ENCODE data around the gene SPATA25.

The SPATA25 gene

DNA sequence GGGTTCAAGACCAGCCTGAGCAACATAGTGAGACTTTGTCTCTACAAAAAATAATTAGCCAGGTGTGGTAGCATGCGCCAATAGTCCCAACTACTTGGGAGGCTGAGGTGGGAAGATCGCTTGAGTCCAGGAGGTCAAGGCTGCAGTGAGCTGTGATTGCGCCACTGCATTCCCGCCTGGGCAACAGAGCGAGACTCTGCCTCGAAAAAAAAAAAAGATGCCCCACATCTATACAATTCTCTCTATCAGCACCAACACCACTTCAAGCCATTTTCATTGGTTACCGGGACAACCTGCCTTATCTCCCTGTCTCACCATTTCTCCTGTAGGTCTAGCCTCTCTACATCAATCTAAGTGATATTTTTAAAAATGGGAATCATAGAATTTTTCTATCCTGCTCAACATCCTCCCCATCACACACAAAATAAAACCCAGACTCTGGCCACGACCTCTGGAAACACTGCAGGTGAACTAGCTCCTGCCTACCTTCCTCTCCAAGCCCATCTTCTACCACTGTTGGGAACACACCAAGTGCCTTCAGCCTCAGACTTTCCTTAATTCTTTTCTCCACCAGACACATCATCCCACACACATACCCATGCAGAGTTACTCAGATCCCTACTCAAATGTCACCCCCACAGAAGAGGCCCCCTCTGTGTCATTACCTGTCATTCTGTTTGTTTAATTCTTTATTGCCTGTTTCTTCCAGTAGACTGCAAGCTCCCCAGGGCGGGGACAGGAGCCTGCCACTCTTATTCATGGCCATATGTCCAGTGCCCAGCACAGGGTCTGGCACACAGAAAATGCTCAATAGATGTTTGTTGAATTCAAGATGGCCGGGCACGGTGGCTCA is 34.1 kb upstream of the SPATA25 start:
- H3K27me3 Mint-ChIP-seq, result peaks cover 47% of the 10 kb centered on the region
- DNase-seq (ENCODE audit: low spot score in 2 of 2) (no peak), ATAC-seq (replicated peaks; ENCODE audit: extremely low read depth, poor library complexity, severe bottlenecking) (no peak)
- no peaks in the 10 kb centered on the region for H3K9me3 Mint-ChIP-seq
- H3K36me3 Mint-ChIP-seq (ENCODE audit: insufficient read depth), result peaks cover 2% of the 10 kb centered on the region
- no peaks in the 10 kb centered on the region for H3K4me1 Mint-ChIP-seq
- no peak overlapping the region for H3K4me3 Mint-ChIP-seq
- no peak overlapping the region for H3K27ac Mint-ChIP-seq (ENCODE audit: low read depth)

DNA sequence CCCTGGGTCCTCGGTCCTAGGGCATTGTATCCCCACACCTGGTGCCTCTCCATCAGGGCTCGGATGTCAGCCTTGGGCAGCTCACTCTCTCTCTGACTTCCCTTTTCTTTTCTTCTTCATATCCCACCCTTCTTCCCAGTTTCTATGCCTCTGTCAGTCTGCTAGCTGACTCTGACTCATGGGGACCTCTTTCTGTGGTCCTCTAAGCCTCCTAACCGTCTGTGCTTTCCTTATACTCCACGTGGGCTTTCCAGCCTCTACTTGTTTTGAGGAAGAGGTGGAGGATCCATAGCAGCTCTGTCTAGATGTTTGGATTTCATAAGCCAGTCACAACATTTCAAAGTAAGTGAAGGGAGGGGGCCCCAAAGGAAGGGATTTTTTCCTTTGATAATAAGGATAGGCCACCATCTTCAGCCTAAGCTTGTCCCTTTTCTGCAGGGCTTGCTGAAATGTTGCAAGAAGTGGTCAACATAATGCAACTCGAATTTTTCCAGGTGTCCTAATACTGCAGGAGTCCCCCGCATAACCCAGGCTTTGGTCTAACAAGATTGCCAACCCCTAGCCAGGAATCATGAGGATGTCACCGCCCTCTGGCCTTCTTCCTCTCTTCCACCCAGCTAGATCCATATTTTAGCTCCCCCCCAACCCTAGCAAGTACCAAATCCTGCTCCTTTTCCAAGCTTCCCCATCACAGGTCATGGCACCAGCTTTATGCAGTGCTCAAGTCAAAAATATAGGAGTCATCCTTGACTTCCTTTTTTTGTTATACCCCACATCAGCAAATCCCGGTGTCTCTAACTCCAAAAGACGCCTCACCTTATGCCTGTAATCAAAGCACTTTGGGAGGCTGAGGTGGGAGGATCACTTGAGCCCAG is 33.3 kb upstream of the SPATA25 start:
- H3K9me3 Mint-ChIP-seq, result no peaks in the 10 kb centered on the region
- peaks cover 56% of the 10 kb centered on the region for H3K27me3 Mint-ChIP-seq
- H3K27ac Mint-ChIP-seq (ENCODE audit: low read depth), result no peak overlapping the region
- ATAC-seq (replicated peaks; ENCODE audit: extremely low read depth, poor library complexity, severe bottlenecking) (no peak), DNase-seq (ENCODE audit: low spot score in 2 of 2) (no peak)
- no peaks in the 10 kb centered on the region for H3K4me1 Mint-ChIP-seq
- H3K36me3 Mint-ChIP-seq (ENCODE audit: insufficient read depth), result peaks cover 2% of the 10 kb centered on the region
- H3K4me3 Mint-ChIP-seq, result no peak overlapping the region

DNA sequence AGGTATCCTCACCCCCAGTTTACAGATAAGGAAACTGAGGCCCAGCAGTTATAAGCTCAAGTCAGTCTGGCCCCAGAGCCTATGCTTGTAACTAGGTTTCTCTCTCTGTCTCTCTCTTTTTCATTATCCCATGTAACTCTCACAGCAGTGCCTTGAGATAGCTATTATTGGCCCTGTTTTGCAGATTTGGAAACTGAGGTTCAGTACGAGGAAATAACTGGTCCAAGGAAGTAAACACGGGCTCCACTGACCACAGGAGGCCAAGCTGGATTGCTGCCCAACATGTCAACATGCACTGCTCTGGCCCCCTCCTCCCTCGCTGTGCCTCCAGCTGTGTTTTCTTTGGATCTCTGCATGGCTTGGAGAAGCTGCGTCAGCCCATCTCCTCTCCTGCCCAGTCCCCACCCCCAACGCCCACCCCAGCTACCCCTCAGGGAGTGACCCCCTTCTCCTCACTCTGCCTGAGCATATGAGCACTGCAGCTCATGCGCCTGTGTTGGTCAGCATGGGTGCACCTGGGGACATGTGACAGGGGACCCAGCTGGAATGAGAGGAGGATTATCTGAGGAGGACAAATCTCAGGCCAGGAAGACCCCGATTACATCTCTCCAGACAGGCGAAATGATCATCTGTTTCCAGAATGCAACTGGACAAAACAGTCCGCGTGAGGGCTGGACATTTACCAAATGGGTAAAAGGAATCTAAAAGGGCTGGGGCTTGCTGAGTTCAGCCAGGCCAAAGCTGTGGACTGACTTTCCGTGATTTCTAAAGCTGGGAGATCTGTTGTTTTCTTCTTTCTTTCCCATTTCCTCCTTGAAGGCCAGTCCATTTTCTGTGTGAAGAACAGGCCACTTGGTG is 32.3 kb upstream of the SPATA25 start:
- Mint-ChIP-seq H3K9me3 (no peaks in the 10 kb centered on the region), H3K27me3 (peaks cover 61% of the 10 kb centered on the region), H3K36me3 (ENCODE audit: insufficient read depth) (peaks cover 2% of the 10 kb centered on the region), H3K27ac (ENCODE audit: low read depth) (no peak overlapping the region), H3K4me1 (no peaks in the 10 kb centered on the region), H3K4me3 (no peak overlapping the region)
- ATAC-seq (replicated peaks; ENCODE audit: extremely low read depth, poor library complexity, severe bottlenecking) (no peak), DNase-seq (ENCODE audit: low spot score in 2 of 2) (no peak)

DNA sequence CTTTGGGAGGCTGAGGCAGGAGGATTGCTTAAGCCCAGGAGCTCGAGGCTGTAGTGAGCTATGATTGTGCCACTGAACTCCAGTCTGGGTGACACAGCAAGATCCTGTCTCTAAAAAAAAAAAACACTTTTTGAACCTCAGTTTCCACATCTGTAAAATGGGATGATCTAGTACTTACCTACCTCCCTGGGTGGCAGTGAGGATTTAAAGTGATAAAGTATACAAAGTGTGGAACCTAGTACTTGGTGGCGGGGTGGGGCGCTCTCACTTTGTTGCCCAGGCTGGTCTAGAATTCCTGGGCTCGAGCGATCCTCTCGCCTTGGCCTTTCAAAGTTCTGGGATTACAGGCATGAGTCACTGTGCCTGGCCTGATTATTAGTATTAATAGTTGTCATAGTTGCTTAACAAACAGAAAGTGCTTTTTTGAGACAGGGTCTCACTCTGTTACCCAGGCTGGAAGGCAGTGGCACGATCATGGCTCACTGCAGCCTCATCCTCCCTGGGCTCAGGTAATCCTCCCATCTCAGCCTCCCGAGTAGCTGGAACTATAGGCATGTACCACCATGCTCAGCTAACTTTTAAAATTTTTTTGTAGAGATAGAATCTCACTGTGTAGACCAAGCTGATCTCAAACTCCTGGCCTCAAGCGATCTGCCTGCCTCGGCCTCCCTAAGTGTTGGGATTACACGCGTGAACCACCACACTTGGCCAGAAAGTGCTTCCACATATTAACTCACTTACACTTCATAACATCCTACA is 31.5 kb upstream of the SPATA25 start:
- ATAC-seq (replicated peaks; ENCODE audit: extremely low read depth, poor library complexity, severe bottlenecking), result no peak
- peaks cover 68% of the 10 kb centered on the region for H3K27me3 Mint-ChIP-seq

DNA sequence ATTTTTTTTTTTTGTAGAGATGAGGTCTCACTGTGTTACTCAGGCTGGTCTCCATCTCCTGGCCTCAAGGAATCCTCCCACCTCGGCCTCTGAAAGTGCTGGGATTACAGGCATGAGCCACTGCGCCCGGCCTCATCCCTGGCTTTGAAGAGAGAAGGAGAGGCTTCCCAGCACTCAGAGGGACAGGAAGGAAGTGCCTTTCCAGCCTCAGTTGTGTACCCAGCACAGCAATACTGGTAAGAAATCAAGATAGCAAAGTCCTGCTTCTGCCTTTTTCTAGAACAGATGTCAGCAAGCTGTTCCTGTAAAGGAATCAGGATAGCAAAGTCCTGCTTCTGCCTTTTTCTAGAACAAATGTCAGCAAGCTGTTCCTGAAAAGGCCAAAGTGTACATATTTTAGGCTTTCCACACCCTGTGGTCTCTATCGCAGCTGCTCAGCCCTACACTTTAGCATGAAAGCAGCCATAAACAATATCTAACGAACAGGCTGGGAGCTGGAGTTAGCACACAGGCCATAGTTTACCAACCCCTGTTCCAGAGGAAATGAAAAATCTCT is 30.8 kb upstream of the SPATA25 start:
- Mint-ChIP-seq H3K9me3 (no peaks in the 10 kb centered on the region), H3K4me1 (no peaks in the 10 kb centered on the region), H3K4me3 (no peak overlapping the region), H3K27me3 (peaks cover 68% of the 10 kb centered on the region), H3K36me3 (ENCODE audit: insufficient read depth) (peaks cover 5% of the 10 kb centered on the region), H3K27ac (ENCODE audit: low read depth) (no peak overlapping the region)
- ATAC-seq (replicated peaks; ENCODE audit: extremely low read depth, poor library complexity, severe bottlenecking) (no peak), DNase-seq (ENCODE audit: low spot score in 2 of 2) (no peak)

More for the DNA sequence above, 31.5 kb upstream of the SPATA25 start:
- no peak overlapping the region for H3K27ac Mint-ChIP-seq (ENCODE audit: low read depth)
- H3K9me3 Mint-ChIP-seq, result no peaks in the 10 kb centered on the region
- no peak overlapping the region for H3K4me3 Mint-ChIP-seq
- H3K36me3 Mint-ChIP-seq (ENCODE audit: insufficient read depth), result peaks cover 5% of the 10 kb centered on the region
- DNase-seq (ENCODE audit: low spot score in 2 of 2), result no peak
- H3K4me1 Mint-ChIP-seq, result no peaks in the 10 kb centered on the region

DNA sequence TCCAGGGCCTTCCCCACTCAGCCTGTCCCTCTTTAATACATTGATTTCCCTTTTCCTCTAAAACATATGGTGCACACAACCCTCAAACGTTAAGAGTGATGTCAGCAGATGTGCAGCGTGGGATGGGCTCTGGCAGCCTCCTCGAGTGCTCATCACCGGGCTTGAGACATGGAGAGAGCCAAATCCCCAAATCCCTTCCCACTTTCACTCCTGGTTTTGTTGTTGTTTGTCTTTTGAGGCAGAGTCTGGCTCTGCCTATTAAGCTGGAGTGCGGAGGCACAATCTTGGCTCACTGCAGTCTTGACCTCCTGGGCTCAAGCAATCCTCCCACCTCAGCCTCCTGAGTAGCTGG is 30.3 kb upstream of the SPATA25 start:
- H3K9me3 Mint-ChIP-seq, result no peaks in the 10 kb centered on the region

DNA sequence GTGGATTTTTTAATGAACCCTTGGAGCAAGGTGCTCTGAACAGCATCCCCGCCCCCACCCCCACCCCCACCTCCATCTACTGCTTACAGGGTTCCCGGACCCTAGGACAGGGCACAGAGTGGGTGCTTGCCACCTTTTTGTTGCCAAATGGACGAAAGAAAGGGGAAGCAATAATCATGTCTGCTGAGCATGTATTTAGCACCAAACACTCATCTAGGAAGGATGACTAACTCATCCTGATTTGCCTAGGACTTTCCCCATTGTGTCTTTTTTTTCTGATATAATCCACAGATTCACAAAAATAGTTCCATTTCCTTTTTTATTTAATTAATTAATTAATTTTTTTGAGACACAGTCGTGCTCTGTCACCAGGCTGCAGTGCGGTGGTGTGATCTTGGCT is 25.7 kb upstream of the SPATA25 start:
- Mint-ChIP-seq H3K27me3 (peaks cover 36% of the 10 kb centered on the region), H3K4me3 (no peak overlapping the region), H3K36me3 (ENCODE audit: insufficient read depth) (peaks cover 4% of the 10 kb centered on the region), H3K9me3 (no peaks in the 10 kb centered on the region), H3K27ac (ENCODE audit: low read depth) (no peak overlapping the region), H3K4me1 (peaks cover 9% of the 10 kb centered on the region)
- DNase-seq (ENCODE audit: low spot score in 2 of 2) (no peak), ATAC-seq (replicated peaks; ENCODE audit: extremely low read depth, poor library complexity, severe bottlenecking) (no peak)

More for the DNA sequence above, 30.3 kb upstream of the SPATA25 start:
- ATAC-seq (replicated peaks; ENCODE audit: extremely low read depth, poor library complexity, severe bottlenecking), result no peak
- no peak for DNase-seq (ENCODE audit: low spot score in 2 of 2)
- Mint-ChIP-seq H3K4me3 (no peak overlapping the region), H3K27ac (ENCODE audit: low read depth) (no peak overlapping the region), H3K27me3 (peaks cover 68% of the 10 kb centered on the region), H3K36me3 (ENCODE audit: insufficient read depth) (peaks cover 5% of the 10 kb centered on the region), H3K4me1 (no peaks in the 10 kb centered on the region)

DNA sequence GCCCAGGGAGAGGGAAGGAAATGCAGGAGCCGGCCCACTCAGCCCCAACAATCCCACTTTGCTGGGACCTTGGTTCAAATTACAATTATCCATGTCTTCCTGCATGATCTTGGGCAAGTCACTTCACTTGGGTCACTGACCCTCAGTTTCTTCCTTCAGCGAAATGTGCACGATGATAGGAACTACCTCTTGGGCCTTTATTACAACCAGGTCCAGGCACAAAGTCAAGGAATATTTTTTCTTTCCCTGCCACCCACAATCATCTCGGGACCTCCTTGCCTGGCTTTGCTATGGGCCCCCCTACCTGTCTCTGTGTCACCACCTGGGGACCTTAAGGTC is 24.9 kb upstream of the SPATA25 start:
- Mint-ChIP-seq H3K4me3 (peak overlapping the region; percentile 66), H3K9me3 (no peaks in the 10 kb centered on the region), H3K36me3 (ENCODE audit: insufficient read depth) (peaks cover 4% of the 10 kb centered on the region), H3K4me1 (peaks cover 9% of the 10 kb centered on the region), H3K27me3 (peaks cover 28% of the 10 kb centered on the region), H3K27ac (ENCODE audit: low read depth) (no peak overlapping the region)
- DNase-seq (ENCODE audit: low spot score in 2 of 2), result no peak
- no peak for ATAC-seq (replicated peaks; ENCODE audit: extremely low read depth, poor library complexity, severe bottlenecking)

DNA sequence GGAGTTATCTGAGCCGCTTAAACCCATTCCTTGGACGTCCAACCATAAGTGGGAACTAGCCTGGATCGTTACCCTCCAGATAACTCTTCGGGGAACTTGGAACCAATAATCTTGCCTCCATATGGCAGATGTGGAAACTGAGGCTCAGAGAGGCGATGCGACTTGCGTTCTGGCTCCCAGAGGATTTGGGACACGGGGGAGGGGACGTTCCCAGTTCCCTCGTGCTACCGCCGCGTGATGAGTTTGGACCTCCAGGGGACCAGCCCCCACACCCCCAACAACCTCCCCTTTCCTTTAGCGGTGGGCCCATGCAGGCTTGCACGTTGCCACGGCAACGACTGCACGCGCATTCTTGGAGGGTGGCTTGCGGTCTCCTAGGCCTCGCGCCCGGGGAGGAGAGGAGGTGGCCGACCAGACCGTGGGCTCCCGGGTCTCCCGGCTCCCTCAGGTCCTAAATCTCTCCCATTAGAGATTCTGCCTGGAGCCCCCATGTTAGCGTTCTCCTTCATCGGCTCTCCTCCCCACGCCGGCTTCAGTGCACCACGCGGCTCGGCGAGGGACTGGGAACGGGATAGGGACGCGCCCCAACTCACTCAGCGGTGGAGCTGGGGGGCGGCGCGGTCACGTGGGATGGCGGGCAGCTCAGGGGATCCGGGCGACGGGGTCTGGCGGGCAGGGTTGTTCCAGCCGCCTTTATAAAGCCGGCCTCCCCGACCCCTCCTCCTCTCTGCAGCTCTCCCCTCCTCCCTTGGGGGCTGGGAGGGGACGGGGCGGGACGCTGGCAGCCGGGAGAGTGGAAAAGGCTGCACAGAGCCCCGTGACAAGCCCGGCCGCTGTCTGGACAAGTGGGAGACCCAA is 24.3 kb upstream of the SPATA25 start, which contains the start of gene PLTP:
Gene PLTP (minus strand): TSS at position 670 of the 858 bp plus-strand sequence. CDS start 703 bp downstream, outside the sequence.
- H3K27ac Mint-ChIP-seq (ENCODE audit: low read depth), result peak within 1 kb of the TSS; percentile 64
- DNase-seq (ENCODE audit: low spot score in 2 of 2) (peak in 1 of 2 donors; percentile 16), ATAC-seq (replicated peaks; ENCODE audit: extremely low read depth, poor library complexity, severe bottlenecking) (no peak)
- H3K27me3 Mint-ChIP-seq, result peaks cover 22% of the 10 kb centered on the region
- peaks cover 9% of the 10 kb centered on the region for H3K4me1 Mint-ChIP-seq
- no peaks in the 10 kb centered on the region for H3K9me3 Mint-ChIP-seq
- H3K36me3 Mint-ChIP-seq (ENCODE audit: insufficient read depth), result peaks cover 4% of the 10 kb centered on the region
- peak within 1 kb of the TSS; percentile 66 for H3K4me3 Mint-ChIP-seq

DNA sequence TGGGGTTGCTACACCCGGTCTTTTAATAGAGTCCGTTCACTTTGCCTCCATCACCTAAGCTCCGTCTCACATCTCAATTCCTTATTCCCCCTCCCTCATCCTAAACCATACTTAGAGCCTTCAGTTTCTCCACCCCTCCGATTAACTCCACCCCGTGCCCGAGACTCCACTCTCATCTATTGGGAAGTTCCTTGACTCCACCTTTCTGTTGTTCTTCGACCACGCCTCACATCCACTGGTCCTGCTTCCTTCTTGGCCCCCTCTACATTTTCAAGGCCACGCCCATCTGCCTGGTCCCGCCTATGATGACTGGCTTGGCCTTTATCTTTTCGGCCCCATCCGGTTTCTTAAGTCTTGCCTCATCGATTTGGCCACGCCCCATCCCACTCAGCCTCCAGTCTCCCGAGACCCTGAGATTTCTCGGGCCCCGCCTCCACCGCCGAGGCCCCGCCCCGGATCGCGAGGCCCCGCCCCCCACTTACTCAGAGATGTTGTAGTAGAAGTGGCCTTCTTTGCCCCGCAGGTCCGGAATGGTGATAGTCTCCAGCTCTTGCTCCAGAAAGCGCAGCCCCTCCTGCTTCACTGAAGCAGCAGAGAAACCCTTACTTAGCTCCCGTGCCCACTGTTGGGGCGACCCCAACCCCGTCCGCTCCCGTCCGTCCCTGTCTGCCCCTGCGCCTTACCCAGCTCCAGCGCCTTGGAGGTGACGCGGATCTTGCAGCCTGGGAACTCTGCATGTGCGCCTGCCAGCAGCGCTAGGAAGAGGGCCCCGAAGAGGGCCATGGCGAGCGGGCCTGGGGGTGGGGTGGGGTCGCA is 23.5 kb upstream of the SPATA25 start:
- Mint-ChIP-seq H3K36me3 (ENCODE audit: insufficient read depth) (peaks cover 4% of the 10 kb centered on the region), H3K27me3 (peaks cover 14% of the 10 kb centered on the region), H3K9me3 (no peaks in the 10 kb centered on the region), H3K4me3 (peak overlapping the region; percentile 66), H3K27ac (ENCODE audit: low read depth) (peak overlapping the region; percentile 64), H3K4me1 (peaks cover 9% of the 10 kb centered on the region)
- peak; percentile 84 for ATAC-seq (replicated peaks; ENCODE audit: extremely low read depth, poor library complexity, severe bottlenecking)
- DNase-seq (ENCODE audit: low spot score in 2 of 2), result peak; percentile 85 to 87

Data from central memory CD8-positive, alpha-beta T cell (primary cell).